Measurements from ENCODE around the gene CDC42EP5.

DNA sequence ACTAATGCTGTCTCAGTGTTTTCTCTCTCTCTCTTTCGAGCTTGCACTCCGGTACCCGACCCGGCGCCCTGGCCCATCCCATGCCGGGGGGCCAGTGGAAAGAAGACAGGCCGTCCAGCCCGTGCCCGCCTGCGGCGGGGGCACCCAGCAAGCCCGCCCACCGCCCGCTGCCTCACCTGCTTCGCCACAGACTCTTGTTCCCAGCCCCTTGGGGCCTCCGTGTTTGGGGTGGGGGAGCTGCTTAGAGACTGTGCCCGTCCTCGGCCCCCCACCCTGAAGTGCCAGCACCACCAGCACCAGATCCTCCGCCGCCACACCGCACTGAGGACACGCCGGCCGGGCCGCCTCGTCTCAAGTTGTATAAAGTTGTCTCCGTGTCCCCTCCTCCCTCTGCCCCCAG is 11.9 kb downstream of the CDC42EP5 start:
- TF ChIP-seq, protein P1, sequence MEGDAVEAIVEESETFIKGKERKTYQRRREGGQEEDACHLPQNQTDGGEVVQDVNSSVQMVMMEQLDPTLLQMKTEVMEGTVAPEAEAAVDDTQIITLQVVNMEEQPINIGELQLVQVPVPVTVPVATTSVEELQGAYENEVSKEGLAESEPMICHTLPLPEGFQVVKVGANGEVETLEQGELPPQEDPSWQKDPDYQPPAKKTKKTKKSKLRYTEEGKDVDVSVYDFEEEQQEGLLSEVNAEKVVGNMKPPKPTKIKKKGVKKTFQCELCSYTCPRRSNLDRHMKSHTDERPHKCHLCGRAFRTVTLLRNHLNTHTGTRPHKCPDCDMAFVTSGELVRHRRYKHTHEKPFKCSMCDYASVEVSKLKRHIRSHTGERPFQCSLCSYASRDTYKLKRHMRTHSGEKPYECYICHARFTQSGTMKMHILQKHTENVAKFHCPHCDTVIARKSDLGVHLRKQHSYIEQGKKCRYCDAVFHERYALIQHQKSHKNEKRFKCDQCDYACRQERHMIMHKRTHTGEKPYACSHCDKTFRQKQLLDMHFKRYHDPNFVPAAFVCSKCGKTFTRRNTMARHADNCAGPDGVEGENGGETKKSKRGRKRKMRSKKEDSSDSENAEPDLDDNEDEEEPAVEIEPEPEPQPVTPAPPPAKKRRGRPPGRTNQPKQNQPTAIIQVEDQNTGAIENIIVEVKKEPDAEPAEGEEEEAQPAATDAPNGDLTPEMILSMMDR (IDR thresholded peaks at IDR 0.05), result no peak
- TF ChIP-seq EP300 (IDR thresholded peaks at IDR 0.05) (no peak), POLR2A (IDR thresholded peaks at IDR 0.05) (no peak)
